ENCODE results near the gene FAF1. TPM values are rescaled to one million over a fixed set of nuclear protein-coding genes. Genes with fewer than 3 reads are reported as not detected.

FAF1 gene
- total RNA-seq, 1 experiment from 2014 or later: 73.2 TPM

- Histone ChIP-seq H3K9ac (ENCODE audit: low read length) (no peak overlapping the region), H3K9me3 (ENCODE audit: control insufficient read depth in 1 of 2, insufficient read depth in 1 of 2, low read depth in 1 of 2, low read length in 2 of 2) (no peaks in the 10 kb centered on the region), H3K9me2 (ENCODE audit: insufficient read depth) (no peaks in the 10 kb centered on the region), H3K4me3 (replicated peaks in 1 of 2; ENCODE audit: low read depth in 1 of 2, low read length in 2 of 2) (no peak overlapping the region), H2AFZ (ENCODE audit: low read depth, low read length, poor library complexity, severe bottlenecking) (no peak overlapping the region), H3K4me1 (ENCODE audit: control insufficient read depth in 1 of 2, insufficient read depth in 2 of 2, low read length in 2 of 2) (no peaks in the 10 kb centered on the region), H3K27me3 (ENCODE audit: insufficient read depth, low read length) (no peaks in the 10 kb centered on the region), H3K27ac (ENCODE audit: low read depth, low read length) (no peak overlapping the region), H3K4me2 (ENCODE audit: low read length) (no peak overlapping the region), H3K36me3 (ENCODE audit: control insufficient read depth in 1 of 2, insufficient read depth in 2 of 2, low read length in 2 of 2) (no peaks in the 10 kb centered on the region), H3K79me2 (ENCODE audit: insufficient read depth, low read length) (no peaks in the 10 kb centered on the region), H4K20me1 (ENCODE audit: insufficient read depth) (0 out of 2 replicates have a peak, but pooled peaks cover 5% of the 10 kb centered on the region)
- POLR2A ChIA-PET: no interaction called here
- TF ChIP-seq ELF1 (IDR thresholded peaks at IDR 0.05; ENCODE audit: borderline replicate concordance, low read depth) (no peak), CTCF (IDR thresholded peaks at IDR 0.05 in 2 of 3, conservative IDR thresholded peaks at IDR 0.05 in 1 of 3; ENCODE audit: borderline replicate concordance in 1 of 3, insufficient read depth in 1 of 3, low read depth in 2 of 3, low read length in 2 of 3) (no peak), CEBPB (IDR thresholded peaks at IDR 0.05; ENCODE audit: low read depth) (no peak), POLR2AphosphoS5 (IDR thresholded peaks at IDR 0.05; ENCODE audit: low read depth, low read length) (no peak), EZH2 (IDR thresholded peaks at IDR 0.05) (no peak), SIN3A (IDR thresholded peaks at IDR 0.05; ENCODE audit: low read depth) (no peak), RAD21 (IDR thresholded peaks at IDR 0.05; ENCODE audit: low read depth) (no peak), POLR2A (IDR thresholded peaks at IDR 0.05; ENCODE audit: borderline replicate concordance, extremely low read depth, insufficient read depth, insufficient read length) (no peak), ZFX (IDR thresholded peaks at IDR 0.05) (no peak), ZNF274 (IDR thresholded peaks at IDR 0.05; ENCODE audit: low read depth, low read length) (no peak), SRF (IDR thresholded peaks at IDR 0.05; ENCODE audit: low read depth) (no peak), SP1 (IDR thresholded peaks at IDR 0.05; ENCODE audit: low read depth) (no peak), TCF7L2 (IDR thresholded peaks at IDR 0.05; ENCODE audit: borderline replicate concordance, extremely low read depth, insufficient read depth, insufficient read length) (no peak), EGR1 (IDR thresholded peaks at IDR 0.05; ENCODE audit: low read depth) (no peak), ZBTB33 (IDR thresholded peaks at IDR 0.05; ENCODE audit: extremely low read depth, insufficient replicate concordance, low read length) (no peak), EZH2phosphoT487 (IDR thresholded peaks at IDR 0.05; ENCODE audit: borderline replicate concordance) (no peak), JUND (IDR thresholded peaks at IDR 0.05) (no peak), MAX (IDR thresholded peaks at IDR 0.05) (no peak), REST (IDR thresholded peaks at IDR 0.05; ENCODE audit: low read depth) (no peak), ATF3 (IDR thresholded peaks at IDR 0.05) (no peak)
- DNase-seq (ENCODE audit: low read depth, low spot score) (no peak), ATAC-seq (no peak)
- BruUV-seq (replicated peaks): no TSS peak
- CTCF ChIA-PET: interaction anchor here (2.6 kb wide), 1 partner anchor 82 kb away, joined by 31 read pairs; no protein-coding TSS in a partner anchor
- RAD21 ChIA-PET (ENCODE audit: low non-redundant PET in 1 of 2, low total read pairs in 2 of 2, uncharacterized antibody in 2 of 2, unreplicated experiment in 2 of 2): no interaction called here
- intact Hi-C loops (cut with micrococcal nuclease): no loop called here
These were observed 256.8 kb downstream of the FAF1 start for GRCh38 chr1:50703240-50703639.
